Glutamatergic neuron (in vitro differentiated cells): ENCODE results near the gene PPIA. TPM values are rescaled to one million over a fixed set of nuclear protein-coding genes. Genes with fewer than 3 reads are reported as not detected.

ENCODE experiments used
- DNase-seq: peaks from one replicate; pipeline ENCODE4 v3.0.0; 2022
- H3K27ac Mint-ChIP-seq: one replicate; pipeline ENCODE4 v1.8.0; 2020; ENCODE audit warnings: mild to moderate bottlenecking, mixed read lengths, inconsistent platforms; ENCODE audit not compliant: unreplicated experiment
- H3K27me3 Mint-ChIP-seq: one replicate; pipeline ENCODE4 v1.8.0; 2020; ENCODE audit warnings: mild to moderate bottlenecking, moderate library complexity, mixed read lengths, inconsistent platforms; ENCODE audit not compliant: unreplicated experiment
- H3K36me3 Mint-ChIP-seq: one replicate; pipeline ENCODE4 v1.8.0; 2020; ENCODE audit warnings: mild to moderate bottlenecking, mixed read lengths, inconsistent platforms; ENCODE audit not compliant: unreplicated experiment
- H3K4me1 Mint-ChIP-seq: one replicate; pipeline ENCODE4 v1.8.0; 2020; ENCODE audit warnings: mild to moderate bottlenecking, low read depth, mixed read lengths, inconsistent platforms; ENCODE audit not compliant: unreplicated experiment
- H3K4me3 Mint-ChIP-seq: one replicate; pipeline ENCODE4 v1.8.0; 2020; ENCODE audit warnings: mild to moderate bottlenecking, mixed read lengths, inconsistent platforms; ENCODE audit not compliant: unreplicated experiment
- H3K9me3 Mint-ChIP-seq: one replicate; pipeline ENCODE4 v1.8.0; 2020; ENCODE audit warnings: mild to moderate bottlenecking, moderate library complexity, mixed read lengths, inconsistent platforms; ENCODE audit not compliant: unreplicated experiment
- total RNA-seq: library from RNA; stranded (reverse); fragmentation: NEBNext Ultra II Directional; extraction: Animal tissue kit (Norgen Biotek cat#: 25700); gene quantifications from one replicate; pipeline ENCODE4 v1.2.1, GENCODE V29; 2021; ENCODE audit not compliant: unreplicated experiment
- TF ChIP-seq, protein P1 (sequence below): fragments of 200-600 bp; sonication (generic); IDR thresholded peaks from one replicate; pipeline ENCODE4 v1.5.0; 2021; ENCODE audit not compliant: partially characterized antibody, unreplicated experiment

The PPIA gene
- total RNA-seq, 1 donor from 2014 or later, result 1,460 TPM

DNA sequence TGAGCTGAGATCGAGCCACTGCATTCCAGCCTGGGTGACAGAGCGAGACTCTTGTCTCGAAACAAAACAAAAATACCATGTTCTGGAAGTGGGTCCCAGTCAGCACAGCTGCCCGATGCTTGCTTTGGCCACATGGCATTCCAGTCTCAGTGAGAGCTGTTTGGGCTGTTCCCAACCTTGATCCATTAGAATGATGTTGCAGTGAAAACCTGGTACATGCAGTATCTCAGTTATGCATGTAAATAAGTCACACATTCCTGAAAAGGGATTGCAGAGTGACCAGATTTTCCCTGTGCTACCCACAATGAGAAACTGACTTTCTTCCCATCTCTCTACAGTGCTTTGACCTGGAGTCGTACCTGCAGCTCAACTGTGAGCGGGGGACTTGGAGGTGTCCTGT lies 32.4 kb upstream of the PPIA start:
- TF ChIP-seq, protein P1, sequence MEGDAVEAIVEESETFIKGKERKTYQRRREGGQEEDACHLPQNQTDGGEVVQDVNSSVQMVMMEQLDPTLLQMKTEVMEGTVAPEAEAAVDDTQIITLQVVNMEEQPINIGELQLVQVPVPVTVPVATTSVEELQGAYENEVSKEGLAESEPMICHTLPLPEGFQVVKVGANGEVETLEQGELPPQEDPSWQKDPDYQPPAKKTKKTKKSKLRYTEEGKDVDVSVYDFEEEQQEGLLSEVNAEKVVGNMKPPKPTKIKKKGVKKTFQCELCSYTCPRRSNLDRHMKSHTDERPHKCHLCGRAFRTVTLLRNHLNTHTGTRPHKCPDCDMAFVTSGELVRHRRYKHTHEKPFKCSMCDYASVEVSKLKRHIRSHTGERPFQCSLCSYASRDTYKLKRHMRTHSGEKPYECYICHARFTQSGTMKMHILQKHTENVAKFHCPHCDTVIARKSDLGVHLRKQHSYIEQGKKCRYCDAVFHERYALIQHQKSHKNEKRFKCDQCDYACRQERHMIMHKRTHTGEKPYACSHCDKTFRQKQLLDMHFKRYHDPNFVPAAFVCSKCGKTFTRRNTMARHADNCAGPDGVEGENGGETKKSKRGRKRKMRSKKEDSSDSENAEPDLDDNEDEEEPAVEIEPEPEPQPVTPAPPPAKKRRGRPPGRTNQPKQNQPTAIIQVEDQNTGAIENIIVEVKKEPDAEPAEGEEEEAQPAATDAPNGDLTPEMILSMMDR, result no peak
- Mint-ChIP-seq H3K4me1 (peaks cover 34% of the 10 kb centered on the region), H3K4me3 (no peak overlapping the region), H3K27ac (peak overlapping the region; percentile 79), H3K36me3 (no peaks in the 10 kb centered on the region), H3K9me3 (peaks cover 24% of the 10 kb centered on the region), H3K27me3 (peaks cover 23% of the 10 kb centered on the region)
- DNase-seq, result no peak

DNA sequence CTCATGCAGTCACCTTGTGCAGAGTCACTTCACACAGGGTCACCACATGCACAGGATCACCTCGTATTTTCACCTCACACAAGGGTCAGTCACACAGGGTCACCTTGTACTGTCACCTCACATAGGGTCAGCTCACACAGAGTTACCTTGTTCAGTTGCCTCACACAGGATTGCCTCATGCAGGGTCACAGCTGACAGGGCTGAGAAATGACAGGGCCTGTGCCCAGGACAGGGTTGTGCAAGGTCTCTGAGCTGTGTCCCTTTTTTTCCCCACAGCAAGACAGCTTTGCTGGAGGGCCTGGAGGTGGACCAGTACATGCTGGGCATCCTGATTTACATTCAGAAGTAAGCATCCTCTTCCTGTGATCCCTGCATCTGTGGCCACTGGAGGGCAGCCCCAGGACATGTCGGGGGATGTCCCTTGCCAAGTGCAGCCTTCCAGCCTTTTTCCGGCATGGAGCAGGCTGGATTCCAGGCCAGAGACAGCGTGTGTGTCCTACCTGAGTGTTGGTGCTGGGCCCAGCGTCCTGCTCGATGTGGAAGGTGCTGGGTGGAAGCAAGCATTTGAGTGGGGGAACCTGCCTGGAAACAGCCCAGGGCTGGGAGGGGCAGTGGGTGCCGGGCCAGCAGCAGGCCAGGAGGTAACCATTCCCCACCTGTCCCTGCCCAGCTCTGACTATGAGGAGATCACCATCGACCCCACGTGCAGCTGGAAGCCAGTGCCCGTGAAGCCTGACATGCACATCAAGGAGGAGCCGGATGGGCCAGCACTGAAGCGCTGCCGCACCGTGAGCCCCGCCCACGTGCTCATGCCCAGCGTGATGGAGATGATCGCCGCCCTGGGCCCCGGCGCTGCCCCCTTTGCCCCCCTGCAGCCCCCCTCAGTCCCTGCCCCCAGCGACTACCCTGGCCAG lies 31.6 kb upstream of the PPIA start:
- Mint-ChIP-seq H3K4me3 (no peak overlapping the region), H3K9me3 (peaks cover 30% of the 10 kb centered on the region), H3K27me3 (peaks cover 21% of the 10 kb centered on the region), H3K27ac (peak overlapping the region; percentile 79), H3K4me1 (peaks cover 41% of the 10 kb centered on the region), H3K36me3 (peaks cover 4% of the 10 kb centered on the region)
- no peak for DNase-seq
- TF ChIP-seq, protein P1, result no peak

DNA sequence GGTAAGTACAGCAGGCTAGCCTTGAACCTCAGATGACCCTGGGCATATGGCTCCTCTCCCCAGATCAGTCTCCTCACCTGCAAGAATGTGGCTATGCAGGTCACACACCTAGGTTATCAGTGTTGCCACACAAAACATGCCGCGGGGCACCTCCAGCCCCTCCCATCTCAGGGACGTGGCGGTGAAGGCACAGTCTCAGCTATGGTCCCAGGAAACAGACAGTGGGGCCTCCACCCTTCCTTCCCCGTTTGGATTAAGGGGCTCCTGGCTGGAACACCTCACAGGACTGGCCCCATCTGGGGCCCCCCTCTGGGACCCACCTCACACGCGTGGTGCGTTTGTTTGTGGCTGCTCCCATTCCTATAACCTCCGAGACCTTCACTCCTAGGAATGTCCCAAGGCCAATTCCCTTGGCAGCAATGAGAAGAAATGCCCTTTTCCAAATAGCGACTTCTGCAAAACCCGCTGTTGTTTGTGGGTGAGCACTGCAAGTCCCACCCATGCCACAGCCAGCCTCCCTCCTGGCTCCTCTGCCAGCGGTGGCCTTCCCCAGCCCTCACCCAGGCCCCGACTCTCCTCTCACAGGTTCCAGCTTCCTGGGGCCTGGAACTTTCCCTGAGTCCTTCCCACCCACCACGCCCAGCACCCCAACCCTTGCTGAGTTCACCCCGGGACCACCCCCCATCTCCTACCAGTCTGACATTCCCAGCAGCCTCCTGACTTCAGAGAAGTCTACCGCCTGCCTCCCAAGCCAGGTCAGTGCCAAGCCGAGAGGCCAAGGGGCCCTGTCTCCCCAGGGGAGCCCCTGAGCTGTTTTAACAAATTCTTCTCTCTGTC lies 30.7 kb upstream of the PPIA start:
- Mint-ChIP-seq H3K9me3 (peaks cover 33% of the 10 kb centered on the region), H3K27ac (no peak overlapping the region), H3K27me3 (peaks cover 24% of the 10 kb centered on the region), H3K4me1 (peaks cover 45% of the 10 kb centered on the region), H3K4me3 (no peak overlapping the region), H3K36me3 (peaks cover 9% of the 10 kb centered on the region)
- TF ChIP-seq, protein P1, result no peak
- DNase-seq, result no peak

DNA sequence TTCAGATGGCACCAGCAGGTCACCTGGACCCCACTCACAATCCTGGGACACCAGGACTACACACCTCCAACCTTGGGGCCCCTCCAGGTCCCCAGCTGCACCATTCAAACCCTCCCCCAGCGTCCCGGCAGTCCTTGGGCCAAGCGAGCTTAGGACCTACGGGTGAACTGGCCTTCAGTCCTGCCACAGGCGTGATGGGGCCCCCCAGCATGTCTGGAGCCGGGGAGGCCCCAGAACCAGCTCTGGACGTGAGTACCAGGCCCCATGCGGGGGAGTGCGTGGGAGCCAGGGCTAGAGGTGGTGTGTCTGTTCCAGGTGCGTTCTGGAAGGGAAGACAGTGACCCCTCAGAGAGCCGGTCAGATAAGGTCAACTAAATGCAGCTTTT lies 30.1 kb upstream of the PPIA start:
- peaks cover 37% of the 10 kb centered on the region for H3K9me3 Mint-ChIP-seq
- peaks cover 42% of the 10 kb centered on the region for H3K4me1 Mint-ChIP-seq
- peak overlapping the region; percentile 52 for H3K27ac Mint-ChIP-seq
- TF ChIP-seq, protein P1, result no peak
- peaks cover 9% of the 10 kb centered on the region for H3K36me3 Mint-ChIP-seq
- H3K4me3 Mint-ChIP-seq, result no peak overlapping the region
- DNase-seq, result no peak
- H3K27me3 Mint-ChIP-seq, result peaks cover 24% of the 10 kb centered on the region
